ENCODE results near the gene RAVER2. TPM values are rescaled to one million over a fixed set of nuclear protein-coding genes. Genes with fewer than 3 reads are reported as not detected.
"Not testable (repeated sequence)": the region's sequence is repeated elsewhere in the genome, so short reads cannot be mapped to it uniquely, and the experiment has no call there.

RAVER2 gene
- total RNA-seq, 1 experiment from 2014 or later = 2.4 TPM

- DNase-seq (ENCODE audit: low read depth) = no peak
Measured at GRCh38 chr1:64814427-64814826, 69.6 kb downstream of the RAVER2 start.

- not testable (repeated sequence) for DNase-seq (ENCODE audit: low read depth)
Measured at GRCh38 chr1:64817364-64817763, 72.5 kb downstream of the RAVER2 start.

- DNase-seq (ENCODE audit: low read depth) = not testable (repeated sequence)
Measured at GRCh38 chr1:64820572-64820971, 75.7 kb downstream of the RAVER2 start.

GRCh38 chr1:64822621-64823020 is 77.7 kb downstream of the RAVER2 start:
- DNase-seq (ENCODE audit: low read depth) = no peak

- peak; percentile 67 for DNase-seq (ENCODE audit: low read depth)
Measured at GRCh38 chr1:64823691-64824476, 79.0 kb downstream of the RAVER2 start.

- peak; percentile 1 for DNase-seq (ENCODE audit: low read depth)
Measured at GRCh38 chr1:64826991-64827390, 82.1 kb downstream of the RAVER2 start.

- no peak for DNase-seq (ENCODE audit: low read depth)
Measured at GRCh38 chr1:64828829-64829228, 84.0 kb downstream of the RAVER2 start.

- no peak for DNase-seq (ENCODE audit: low read depth)
Measured at GRCh38 chr1:64829411-64830029, 84.6 kb downstream of the RAVER2 start.

- no peak for DNase-seq (ENCODE audit: low read depth)
Measured at GRCh38 chr1:64830030-64830651, 85.3 kb downstream of the RAVER2 start.

GRCh38 chr1:64834734-64835133 is 89.9 kb downstream of the RAVER2 start:
- peak; percentile 5 for DNase-seq (ENCODE audit: low read depth)

- DNase-seq (ENCODE audit: low read depth) = no peak
Measured at GRCh38 chr1:64836802-64837201, 91.9 kb downstream of the RAVER2 start.

- no peak for DNase-seq (ENCODE audit: low read depth)
Measured at GRCh38 chr1:64838486-64838885, 93.6 kb downstream of the RAVER2 start.

- no peak for DNase-seq (ENCODE audit: low read depth)
Measured at GRCh38 chr1:64839261-64839660, 94.4 kb downstream of the RAVER2 start.

GRCh38 chr1:64839732-64840405 is 95.0 kb downstream of the RAVER2 start:
- DNase-seq (ENCODE audit: low read depth) = no peak

GRCh38 chr1:64841330-64842065 is 96.6 kb downstream of the RAVER2 start:
- no peak for DNase-seq (ENCODE audit: low read depth)

- no peak for DNase-seq (ENCODE audit: low read depth)
Measured at GRCh38 chr1:64842224-64842623, 97.3 kb downstream of the RAVER2 start.

- DNase-seq (ENCODE audit: low read depth) = no peak
Measured at GRCh38 chr1:64843675-64844074, 98.8 kb downstream of the RAVER2 start.

GRCh38 chr1:64844175-64844574 is 99.3 kb downstream of the RAVER2 start:
- no peak for DNase-seq (ENCODE audit: low read depth)

GRCh38 chr1:64844609-64845008 is 99.7 kb downstream of the RAVER2 start:
- DNase-seq (ENCODE audit: low read depth) = no peak

GRCh38 chr1:64845831-64846425 is 101.1 kb downstream of the RAVER2 start:
- no peak for DNase-seq (ENCODE audit: low read depth)

Measured in RPMI7951 (cell line).